Stimulated activated CD8-positive, alpha-beta memory T cell treated with anti-CD3 and anti-CD28 coated beads, Interleukin-15, amount 100 ng/mL, for 1 hour (primary cell): ENCODE measurements around the gene RPS6KA4.

Experiments
- DNase-seq: peaks from one replicate; pipeline ENCODE4 v3.0.0-alpha.2; 2020; ENCODE audit warnings: low read depth

RPS6KA4 gene

DNA sequence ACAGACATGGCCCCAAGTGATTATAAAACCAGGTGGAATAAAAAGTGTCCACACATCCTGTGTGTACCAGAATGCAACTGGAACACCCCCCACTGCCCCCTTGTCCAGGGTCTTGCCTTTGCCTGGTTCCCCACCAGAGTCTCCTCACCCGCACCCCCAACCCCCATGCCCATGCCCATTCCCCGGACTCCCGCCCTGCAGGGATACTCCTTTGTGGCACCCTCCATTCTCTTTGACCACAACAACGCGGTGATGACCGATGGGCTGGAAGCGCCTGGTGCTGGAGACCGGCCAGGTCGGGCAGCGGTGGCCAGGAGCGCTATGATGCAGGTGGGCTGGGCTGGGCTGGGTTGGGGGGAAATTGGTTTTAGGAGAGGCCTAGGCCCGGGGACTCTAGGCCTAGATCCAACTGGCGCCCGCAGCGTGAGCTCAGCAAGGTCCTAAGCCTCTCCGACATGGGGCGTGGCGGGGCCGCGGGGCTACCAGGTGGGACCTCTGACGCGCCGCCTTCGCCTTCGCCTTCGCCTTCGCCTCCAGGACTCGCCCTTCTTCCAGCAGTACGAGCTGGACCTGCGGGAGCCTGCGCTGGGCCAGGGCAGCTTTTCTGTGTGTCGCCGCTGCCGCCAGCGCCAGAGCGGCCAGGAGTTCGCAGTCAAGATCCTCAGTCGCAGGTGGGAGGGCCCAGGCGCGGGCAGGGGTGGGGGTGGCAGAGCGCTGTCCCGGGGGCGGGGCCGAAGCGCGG lies 9.1 kb downstream of the RPS6KA4 start:
- DNase-seq: no peak

DNA sequence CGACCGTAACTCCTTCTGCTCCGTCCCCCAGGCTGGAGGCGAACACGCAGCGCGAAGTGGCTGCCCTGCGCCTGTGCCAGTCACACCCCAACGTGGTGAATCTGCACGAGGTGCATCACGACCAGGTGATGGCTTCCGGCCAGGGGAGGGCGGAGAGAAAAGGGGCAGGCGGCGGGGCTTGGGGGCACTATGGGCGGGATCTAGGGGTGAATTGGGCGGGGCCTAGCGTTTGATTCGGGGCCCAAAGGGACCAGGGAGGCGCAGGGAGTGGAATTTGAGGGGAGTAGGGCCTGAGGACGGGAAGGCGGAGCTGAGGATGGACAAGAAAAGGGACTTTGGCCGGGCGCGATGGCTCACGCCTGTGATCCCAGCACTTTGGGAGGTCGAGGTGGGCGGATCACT lies 9.7 kb downstream of the RPS6KA4 start:
- DNase-seq: no peak

- no peak for DNase-seq
These were observed 10.8 kb downstream of the RPS6KA4 start for GRCh38 chr11:64369440-64370421.

DNA sequence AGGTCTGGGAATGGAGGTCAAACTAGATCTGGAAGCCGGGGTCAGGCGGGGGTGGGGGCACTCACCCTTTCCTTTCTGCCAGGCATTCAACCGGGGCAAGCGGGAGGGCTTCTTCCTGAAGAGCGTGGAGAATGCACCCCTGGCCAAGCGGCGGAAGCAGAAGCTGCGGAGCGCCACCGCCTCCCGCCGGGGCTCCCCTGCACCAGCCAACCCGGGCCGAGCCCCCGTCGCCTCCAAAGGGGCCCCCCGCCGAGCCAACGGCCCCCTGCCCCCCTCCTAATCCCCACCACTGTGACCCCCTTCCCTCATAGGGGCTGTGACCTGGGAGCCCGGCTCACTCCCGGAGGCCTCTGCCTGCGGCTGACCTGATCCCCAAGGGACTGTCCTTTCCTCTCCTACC lies 12.2 kb downstream of the RPS6KA4 start:
- no peak for DNase-seq

- no peak for DNase-seq
These were observed 13.1 kb downstream of the RPS6KA4 start for GRCh38 chr11:64372021-64372420.

DNA sequence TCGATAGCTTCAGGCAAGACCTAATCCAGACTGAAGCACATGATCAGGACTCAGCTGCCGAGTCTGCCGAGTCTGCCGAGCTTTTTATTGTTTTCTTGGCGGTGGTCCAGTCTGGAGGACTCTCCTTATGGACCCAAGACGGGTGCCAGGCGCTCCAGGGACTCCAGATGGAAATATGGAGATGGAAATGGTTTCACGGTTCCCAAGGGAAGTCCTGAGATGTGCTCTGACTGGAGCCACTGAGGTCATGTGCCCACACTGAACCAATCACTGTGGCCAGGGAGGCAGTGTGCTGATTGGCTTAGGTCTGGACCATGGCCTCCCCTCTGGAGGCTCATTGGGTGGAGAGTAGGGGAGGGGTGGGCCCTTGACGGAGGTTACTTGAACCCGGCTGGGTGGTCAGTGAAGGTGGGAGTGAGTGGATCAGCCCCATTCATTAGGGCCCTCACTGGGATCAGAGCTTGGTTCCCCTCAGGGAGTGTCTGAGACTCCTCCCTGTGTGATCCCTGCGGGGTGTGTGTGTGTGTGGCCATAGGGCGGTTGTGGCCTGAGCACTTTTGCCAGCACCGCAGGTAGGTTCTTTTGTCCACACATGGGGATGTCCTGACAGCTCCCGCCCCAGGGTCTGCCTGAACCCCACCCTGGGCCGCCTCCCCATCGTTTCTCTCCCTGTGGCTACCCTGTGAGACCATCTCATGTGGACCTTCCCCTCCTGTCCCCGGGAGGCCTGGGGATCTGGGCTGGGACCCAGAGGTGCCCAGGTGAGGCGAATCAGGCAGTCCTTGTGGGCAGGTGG lies 14.0 kb downstream of the RPS6KA4 start:
- no peak for DNase-seq

DNA sequence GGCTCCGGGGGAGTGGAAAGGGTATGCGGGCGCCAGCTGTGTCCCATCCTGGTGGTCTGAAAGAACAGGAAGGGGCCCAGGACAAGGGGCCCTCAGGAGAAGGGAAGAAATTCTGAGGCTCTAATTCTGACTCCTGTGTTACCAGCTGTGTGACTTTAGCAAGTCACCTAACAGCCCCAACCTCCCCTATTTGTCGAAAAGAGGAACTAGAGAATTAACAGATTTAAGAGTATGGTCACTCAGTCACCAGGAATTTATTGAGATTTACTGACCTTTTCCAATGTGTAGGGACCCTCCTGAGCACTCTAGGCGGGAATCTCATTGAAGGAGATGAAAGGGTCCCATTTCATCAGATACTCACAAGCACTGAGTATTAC lies 14.6 kb downstream of the RPS6KA4 start:
- no peak for DNase-seq

GRCh38 chr11:64376071-64376470 lies 17.1 kb downstream of the RPS6KA4 start:
- DNase-seq: no peak

- no peak for DNase-seq
These were observed 19.4 kb downstream of the RPS6KA4 start for GRCh38 chr11:64378335-64378880.

DNA sequence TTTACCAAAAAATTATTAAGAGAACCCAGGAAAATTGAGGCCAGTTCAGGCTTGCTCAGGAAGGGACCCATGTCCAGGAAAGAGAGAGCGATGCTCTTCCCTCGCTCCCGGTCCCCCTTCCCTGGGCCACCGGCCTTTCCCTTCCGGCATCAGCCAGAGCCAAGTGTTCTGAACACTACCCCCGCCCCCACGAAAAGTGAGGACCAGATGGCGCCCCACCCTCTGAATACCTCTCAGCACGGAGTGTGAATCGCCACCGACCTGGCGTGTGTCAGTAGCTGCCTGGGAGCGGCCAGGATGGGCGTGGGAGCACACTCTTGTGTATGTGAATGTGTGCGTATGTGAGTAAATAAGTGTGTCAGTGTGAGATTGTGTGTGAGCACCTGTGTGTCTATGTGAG lies 20.2 kb downstream of the RPS6KA4 start:
- no peak for DNase-seq

DNA sequence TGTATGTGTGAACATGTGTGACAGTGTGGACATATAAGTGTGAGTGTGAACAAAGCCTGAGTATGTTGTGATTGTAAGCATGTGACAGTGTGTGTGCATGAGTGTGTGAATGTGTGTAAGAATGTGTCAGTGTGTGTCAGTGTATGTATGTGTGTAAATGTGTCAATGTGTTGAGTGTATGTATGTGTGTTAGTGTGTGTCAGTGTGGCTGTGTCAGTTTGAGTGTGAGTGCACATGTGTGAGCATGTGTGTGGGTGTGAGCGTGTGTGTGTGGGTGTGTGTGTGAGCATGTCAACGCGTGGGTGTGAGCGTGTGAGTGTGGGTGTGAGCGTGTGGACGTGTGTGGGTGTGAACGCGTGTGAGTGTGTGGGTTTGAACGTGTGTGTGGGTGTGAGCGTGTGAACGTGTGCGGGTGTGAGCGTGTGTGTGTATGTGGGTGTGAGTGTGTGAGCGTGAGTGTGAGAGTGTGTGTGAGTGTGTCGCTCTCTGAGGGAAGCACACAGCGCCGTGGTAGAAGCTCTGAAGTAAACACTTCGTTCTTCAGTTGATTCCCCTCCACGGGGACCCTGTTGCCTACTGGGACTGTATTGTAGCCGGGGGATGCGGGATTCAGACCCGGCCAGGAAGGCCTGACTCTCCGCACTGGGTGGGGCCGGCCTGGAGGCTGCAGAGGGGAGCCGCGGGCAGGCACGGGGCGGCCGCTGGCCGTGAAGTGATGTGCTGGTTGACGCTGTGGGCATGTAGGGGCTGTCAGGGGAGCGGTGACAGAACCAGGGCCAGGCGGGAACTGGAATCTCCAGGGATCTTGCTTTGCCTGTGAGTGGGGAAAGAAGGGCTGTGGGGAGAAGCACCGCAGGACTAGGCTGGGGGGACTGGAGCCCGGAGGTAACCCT lies 21.1 kb downstream of the RPS6KA4 start:
- DNase-seq: no peak

GRCh38 chr11:64381350-64381749 lies 22.4 kb downstream of the RPS6KA4 start:
- no peak for DNase-seq

GRCh38 chr11:64382047-64382446 lies 23.1 kb downstream of the RPS6KA4 start:
- no peak for DNase-seq

DNA sequence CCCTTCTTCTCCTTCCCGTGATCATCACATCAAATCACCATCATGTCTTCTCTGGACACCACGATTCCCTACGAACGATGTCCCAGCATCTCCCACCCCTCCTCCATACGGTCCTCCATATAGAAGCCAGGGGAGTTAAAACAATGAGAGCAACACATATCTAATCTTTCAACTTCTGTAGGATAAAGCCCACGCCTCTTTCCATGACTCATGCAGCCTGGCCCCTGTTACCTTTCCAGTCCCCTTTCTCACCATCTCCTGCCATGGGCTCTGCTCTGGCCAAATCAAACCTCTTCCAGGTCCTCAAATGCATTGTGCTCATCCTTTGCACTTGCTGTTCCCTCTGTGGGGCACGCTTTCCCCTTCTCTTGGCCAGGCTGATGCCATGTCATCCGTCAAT lies 23.6 kb downstream of the RPS6KA4 start:
- no peak for DNase-seq

- DNase-seq: no peak
These were observed 24.6 kb downstream of the RPS6KA4 start for GRCh38 chr11:64383580-64383979.

GRCh38 chr11:64384028-64384737 lies 25.2 kb downstream of the RPS6KA4 start:
- DNase-seq: no peak

GRCh38 chr11:64384981-64385944 lies 26.3 kb downstream of the RPS6KA4 start:
- DNase-seq: no peak

- DNase-seq: no peak
These were observed 27.2 kb downstream of the RPS6KA4 start for GRCh38 chr11:64385945-64386704.
